ENCODE data around the gene UBE4A. TPM values are rescaled to one million over a fixed set of nuclear protein-coding genes. Genes with fewer than 3 reads are reported as not detected.
A peak's percentile ranks its signal among the peaks of the same experiment; 100 is the strongest.

The UBE4A gene
- total and polyA plus RNA-seq, 10 of the 15 experiments (the other 5 are each of a cell fraction or from before 2014, with no cell fraction given) = 6.2 to 39.6 (median 30.3) TPM

- RAD21 ChIA-PET (ENCODE audit: unreplicated experiment) = interaction anchor here (0.6 to 1.3 kb wide), 3 partner anchors 15 to 27 kb away, joined by 3 to 4 read pairs (median 3); no protein-coding TSS in a partner anchor
- no peaks in the 10 kb centered on the region for H3K79me2 ChIP-seq (ENCODE audit: control insufficient read depth, insufficient read depth, low read length)
- CTCF ChIA-PET = interaction anchor here (0.7 kb wide), 1 partner anchor 642 kb away, joined by 3 read pairs; no protein-coding TSS in a partner anchor
- H3K4me1 ChIP-seq (ENCODE audit: control insufficient read depth, insufficient read depth, low read length) = peaks cover 31% of the 10 kb centered on the region
- POLR2A ChIA-PET = interaction anchor here (0.6 kb wide), 1 partner anchor 91 kb away, joined by 3 read pairs; no protein-coding TSS in a partner anchor
- FAIRE-seq = no peak
- 72% methylated on average over 10 of the region's 11 CpGs for WGBS (ENCODE audit: insufficient coverage, insufficient replicate concordance, low lambda C conversion rate, missing lambda C conversion rate)
- H3K36me3 ChIP-seq (ENCODE audit: control insufficient read depth in 2 of 2, insufficient read depth in 2 of 2, low read length in 1 of 2) = no peaks in the 10 kb centered on the region
- no peaks in the 10 kb centered on the region for H3K9me3 ChIP-seq (replicated peaks; ENCODE audit: control insufficient read depth, insufficient read depth, low read length)
- BruUV-seq (replicated peaks) = no TSS peak
- H3K4me2 ChIP-seq (ENCODE audit: control insufficient read depth, insufficient read depth) = no peak overlapping the region
- TF ChIP-seq MXI1 (IDR thresholded peaks at IDR 0.05; ENCODE audit: low read depth, low read length) (no peak), TCF7 (IDR thresholded peaks at IDR 0.05; ENCODE audit: borderline replicate concordance) (0 out of 2 replicates have a peak, but pooled peaks have one; percentile 40), JUNB (IDR thresholded peaks at IDR 0.05) (no peak)
- no peaks in the 10 kb centered on the region for H4K20me1 ChIP-seq (ENCODE audit: control insufficient read depth, insufficient read depth)
- H2AFZ ChIP-seq (ENCODE audit: control insufficient read depth, low read depth, low read length) = no peak overlapping the region
- H3K27me3 ChIP-seq (replicated peaks in 1 of 2; ENCODE audit: control insufficient read depth in 2 of 2, insufficient read depth in 2 of 2, low read length in 1 of 2) = no peaks in the 10 kb centered on the region
- no peak overlapping the region for H3K9ac ChIP-seq (ENCODE audit: control insufficient read depth, insufficient read depth, low read length)
- ATAC-seq = no peak
- SMC1A ChIA-PET (ENCODE audit: uncharacterized antibody, unreplicated experiment) = interaction anchor here (0.5 to 1.1 kb wide), 3 partner anchors 23 to 459 kb away, joined by 3 to 5 read pairs (median 3); no protein-coding TSS in a partner anchor
- no peak overlapping the region for H3K4me3 ChIP-seq
- intact Hi-C loops (cut with micrococcal nuclease; ENCODE audit: unreplicated experiment) (no loop called here), in situ Hi-C loops (cut with MboI) (no loop called here)
- no peak overlapping the region for H3K27ac ChIP-seq (ENCODE audit: control insufficient read depth, insufficient read depth)
- DNase-seq (ENCODE audit: low read depth, low spot score) = no peak
Observed at GRCh38 chr11:118318581-118319336, 40.6 kb upstream of the UBE4A start.

GRCh38 chr11:118319337-118319707 is 40.1 kb upstream of the UBE4A start:
- no peak overlapping the region for H3K27ac ChIP-seq (ENCODE audit: control insufficient read depth, insufficient read depth)
- TF ChIP-seq ZNF592 (IDR thresholded peaks at IDR 0.05) (no peak), EED (IDR thresholded peaks at IDR 0.05; ENCODE audit: low read depth) (0 out of 2 replicates have a peak, but pooled peaks have one; percentile 23), SPI1 (IDR thresholded peaks at IDR 0.05; ENCODE audit: borderline replicate concordance, insufficient read depth, low read depth, low read length) (peak; percentile 26; the same call in 1 of the 2 replicates)
- H3K27me3 ChIP-seq (replicated peaks in 1 of 2; ENCODE audit: control insufficient read depth in 2 of 2, insufficient read depth in 2 of 2, low read length in 1 of 2) = no peaks in the 10 kb centered on the region
- no peak overlapping the region for H3K9ac ChIP-seq (ENCODE audit: control insufficient read depth, insufficient read depth, low read length)
- ChIA-PET CTCF (no interaction called here), SMC1A (ENCODE audit: uncharacterized antibody, unreplicated experiment) (no interaction called here), POLR2A (no interaction called here), RAD21 (ENCODE audit: unreplicated experiment) (interaction anchor here (1.2 kb wide), 1 partner anchor 19 kb away, joined by 5 read pairs; no protein-coding TSS in a partner anchor)
- peaks cover 31% of the 10 kb centered on the region for H3K4me1 ChIP-seq (ENCODE audit: control insufficient read depth, insufficient read depth, low read length)
- in situ Hi-C loops (cut with MboI) (no loop called here), intact Hi-C loops (cut with micrococcal nuclease; ENCODE audit: unreplicated experiment) (no loop called here)
- no peaks in the 10 kb centered on the region for H3K79me2 ChIP-seq (ENCODE audit: control insufficient read depth, insufficient read depth, low read length)
- H2AFZ ChIP-seq (ENCODE audit: control insufficient read depth, low read depth, low read length) = no peak overlapping the region
- DNase-seq (ENCODE audit: low read depth, low spot score) = no peak
- no TSS peak for BruUV-seq (replicated peaks)
- FAIRE-seq = no peak
- no peak overlapping the region for H3K4me3 ChIP-seq
- no peak overlapping the region for H3K4me2 ChIP-seq (ENCODE audit: control insufficient read depth, insufficient read depth)
- H4K20me1 ChIP-seq (ENCODE audit: control insufficient read depth, insufficient read depth) = no peaks in the 10 kb centered on the region
- 50% methylated on average over 1 of the region's 1 CpG for WGBS (ENCODE audit: insufficient coverage, insufficient replicate concordance, low lambda C conversion rate, missing lambda C conversion rate)
- no peaks in the 10 kb centered on the region for H3K36me3 ChIP-seq (ENCODE audit: control insufficient read depth in 2 of 2, insufficient read depth in 2 of 2, low read length in 1 of 2)
- no peak for ATAC-seq
- H3K9me3 ChIP-seq (replicated peaks; ENCODE audit: control insufficient read depth, insufficient read depth, low read length) = no peaks in the 10 kb centered on the region
